Stomach (tissue), 4 donors: ENCODE results near the gene HIC2.

Experiments
- CTCF ChIP-seq, 7 experiments: fragments of 450-650 bp in 4 of 7; fragments of 200-600 bp in 3 of 7; sonication (generic) in 3 of 7; IDR thresholded peaks; one replicate each; pipeline ENCODE4 v1.5.1; 2016 to 2019; ENCODE audit warnings: antibody characterized with exemption in 7 of 7, control low read depth in 2 of 7, mild to moderate bottlenecking in 1 of 7
- POLR2A ChIP-seq, 4 donors: fragments of 450-650 bp; IDR thresholded peaks; one replicate each; pipeline ENCODE4 v1.6.1; 2016; ENCODE audit warnings: antibody characterized with exemption in 4 of 4, control low read depth in 2 of 4, mild to moderate bottlenecking in 1 of 4, moderate library complexity in 1 of 4

GRCh38 chr22:21444701-21445436 is 27.7 kb downstream of the HIC2 start:
- TF ChIP-seq CTCF (IDR thresholded peaks at IDR 0.05) (no peak), POLR2A (IDR thresholded peaks at IDR 0.05) (no peak)
